SK-N-SH treated with all-trans-retinoic acid at 6 μM for 48 hours (cell line): ENCODE measurements around the gene SMARCD3.

Source experiments
- BACH2 ChIP-seq: fragments of 250-450 bp; sonication (Bioruptor Pico); IDR thresholded peaks from 2 replicates; pipeline ENCODE4 v1.9.0; 2021; ENCODE audit warnings: mild to moderate bottlenecking, borderline replicate concordance
- CSDC2 ChIP-seq: fragments of 250-450 bp; sonication (Bioruptor Pico); IDR thresholded peaks from 2 replicates; pipeline ENCODE4 v1.5.0; 2020; ENCODE audit warnings: mild to moderate bottlenecking, moderate library complexity
- ESRRG ChIP-seq: fragments of 250-450 bp; sonication (Bioruptor Pico); IDR thresholded peaks from 2 replicates; pipeline ENCODE4 v1.6.1; 2021; ENCODE audit warnings: mild to moderate bottlenecking
- PATZ1 ChIP-seq: fragments of 250-450 bp; sonication (Bioruptor Pico); IDR thresholded peaks from 2 replicates; pipeline ENCODE4 v1.8.0; 2020; ENCODE audit warnings: mild to moderate bottlenecking, moderate library complexity, borderline replicate concordance
- TSHZ2 ChIP-seq: fragments of 250-450 bp; sonication (Bioruptor Pico); IDR thresholded peaks from 2 replicates; pipeline ENCODE4 v1.5.0; 2020; ENCODE audit warnings: mild to moderate bottlenecking, moderate library complexity
- ZFP3 ChIP-seq: fragments of 250-450 bp; sonication (Bioruptor Pico); IDR thresholded peaks from 2 replicates; pipeline ENCODE4 v1.5.0; 2020; ENCODE audit warnings: mild to moderate bottlenecking, moderate library complexity
- ZFP30 ChIP-seq: fragments of 450-650 bp; formaldehyde crosslinking; IDR thresholded peaks from 2 replicates; pipeline ENCODE4 v1.5.0; 2022; ENCODE audit warnings: mild to moderate bottlenecking, moderate library complexity
- TF ChIP-seq, protein P1 (sequence below): fragments of 250-450 bp; sonication (Bioruptor Pico); IDR thresholded peaks from 2 replicates; pipeline ENCODE4 v1.5.1; 2020; ENCODE audit warnings: low read depth, mild to moderate bottlenecking, moderate library complexity
- TF ChIP-seq, protein P2 (sequence below): fragments of 250-450 bp; sonication (Bioruptor Pico); IDR thresholded peaks from 2 replicates; pipeline ENCODE4 v1.5.1; 2021; ENCODE audit warnings: mild to moderate bottlenecking, moderate library complexity

DNA sequence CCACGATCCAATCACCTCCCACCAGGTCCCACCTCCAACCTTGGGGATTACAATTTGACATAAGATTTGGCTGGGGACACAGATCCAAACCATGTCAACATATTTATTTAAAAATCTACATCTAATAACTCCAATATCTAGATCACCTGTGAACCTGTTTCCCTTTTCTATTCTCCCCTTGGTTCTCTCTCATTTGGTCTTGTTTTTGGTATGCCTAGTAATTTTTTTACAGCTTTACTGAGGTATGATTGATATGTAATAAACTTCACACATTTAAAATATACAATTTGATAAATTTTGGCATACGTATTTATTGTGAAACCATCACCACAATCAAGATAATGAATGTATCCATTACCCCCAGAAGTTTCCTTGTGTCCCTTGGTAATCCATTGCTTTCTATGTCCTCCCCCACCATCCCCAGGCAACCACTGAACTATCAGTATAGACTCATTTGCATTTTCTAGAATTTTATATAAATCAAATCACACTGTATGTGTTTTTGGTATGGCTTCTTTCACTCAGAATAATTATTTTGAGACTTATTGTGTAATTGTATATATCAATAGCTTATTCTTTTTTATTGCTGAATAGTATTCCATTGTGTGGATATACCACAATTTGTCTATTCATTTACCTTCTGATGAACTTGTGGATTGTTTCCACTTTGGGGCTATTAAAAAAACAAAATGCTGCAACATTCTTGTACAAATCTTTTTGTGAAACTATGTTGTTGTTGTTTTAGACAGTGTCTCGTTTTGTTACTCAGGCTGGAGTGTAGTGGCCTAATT is 47.9 kb upstream of the SMARCD3 start:
- TF ChIP-seq ESRRG (no peak), PATZ1 (CRISPR knock-in tag) (no peak), ZFP30 (no peak), CSDC2 (CRISPR knock-in tag) (no peak), ZFP3 (no peak), TSHZ2 (CRISPR knock-in tag) (no peak), BACH2 (no peak)
- TF ChIP-seq, protein P1, sequence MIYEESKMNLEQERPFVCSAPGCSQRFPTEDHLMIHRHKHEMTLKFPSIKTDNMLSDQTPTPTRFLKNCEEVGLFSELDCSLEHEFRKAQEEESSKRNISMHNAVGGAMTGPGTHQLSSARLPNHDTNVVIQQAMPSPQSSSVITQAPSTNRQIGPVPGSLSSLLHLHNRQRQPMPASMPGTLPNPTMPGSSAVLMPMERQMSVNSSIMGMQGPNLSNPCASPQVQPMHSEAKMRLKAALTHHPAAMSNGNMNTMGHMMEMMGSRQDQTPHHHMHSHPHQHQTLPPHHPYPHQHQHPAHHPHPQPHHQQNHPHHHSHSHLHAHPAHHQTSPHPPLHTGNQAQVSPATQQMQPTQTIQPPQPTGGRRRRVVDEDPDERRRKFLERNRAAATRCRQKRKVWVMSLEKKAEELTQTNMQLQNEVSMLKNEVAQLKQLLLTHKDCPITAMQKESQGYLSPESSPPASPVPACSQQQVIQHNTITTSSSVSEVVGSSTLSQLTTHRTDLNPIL (CRISPR knock-in tag): no peak
- TF ChIP-seq, protein P2, sequence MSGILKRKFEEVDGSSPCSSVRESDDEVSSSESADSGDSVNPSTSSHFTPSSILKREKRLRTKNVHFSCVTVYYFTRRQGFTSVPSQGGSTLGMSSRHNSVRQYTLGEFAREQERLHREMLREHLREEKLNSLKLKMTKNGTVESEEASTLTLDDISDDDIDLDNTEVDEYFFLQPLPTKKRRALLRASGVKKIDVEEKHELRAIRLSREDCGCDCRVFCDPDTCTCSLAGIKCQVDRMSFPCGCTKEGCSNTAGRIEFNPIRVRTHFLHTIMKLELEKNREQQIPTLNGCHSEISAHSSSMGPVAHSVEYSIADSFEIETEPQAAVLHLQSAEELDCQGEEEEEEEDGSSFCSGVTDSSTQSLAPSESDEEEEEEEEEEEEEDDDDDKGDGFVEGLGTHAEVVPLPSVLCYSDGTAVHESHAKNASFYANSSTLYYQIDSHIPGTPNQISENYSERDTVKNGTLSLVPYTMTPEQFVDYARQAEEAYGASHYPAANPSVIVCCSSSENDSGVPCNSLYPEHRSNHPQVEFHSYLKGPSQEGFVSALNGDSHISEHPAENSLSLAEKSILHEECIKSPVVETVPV: no peak
